ENCODE data around the gene SYT15B.
"Not testable (repeated sequence)": the region's sequence is repeated elsewhere in the genome, so short reads cannot be mapped to it uniquely, and the experiment has no call there.

- TF ChIP-seq, protein P1, sequence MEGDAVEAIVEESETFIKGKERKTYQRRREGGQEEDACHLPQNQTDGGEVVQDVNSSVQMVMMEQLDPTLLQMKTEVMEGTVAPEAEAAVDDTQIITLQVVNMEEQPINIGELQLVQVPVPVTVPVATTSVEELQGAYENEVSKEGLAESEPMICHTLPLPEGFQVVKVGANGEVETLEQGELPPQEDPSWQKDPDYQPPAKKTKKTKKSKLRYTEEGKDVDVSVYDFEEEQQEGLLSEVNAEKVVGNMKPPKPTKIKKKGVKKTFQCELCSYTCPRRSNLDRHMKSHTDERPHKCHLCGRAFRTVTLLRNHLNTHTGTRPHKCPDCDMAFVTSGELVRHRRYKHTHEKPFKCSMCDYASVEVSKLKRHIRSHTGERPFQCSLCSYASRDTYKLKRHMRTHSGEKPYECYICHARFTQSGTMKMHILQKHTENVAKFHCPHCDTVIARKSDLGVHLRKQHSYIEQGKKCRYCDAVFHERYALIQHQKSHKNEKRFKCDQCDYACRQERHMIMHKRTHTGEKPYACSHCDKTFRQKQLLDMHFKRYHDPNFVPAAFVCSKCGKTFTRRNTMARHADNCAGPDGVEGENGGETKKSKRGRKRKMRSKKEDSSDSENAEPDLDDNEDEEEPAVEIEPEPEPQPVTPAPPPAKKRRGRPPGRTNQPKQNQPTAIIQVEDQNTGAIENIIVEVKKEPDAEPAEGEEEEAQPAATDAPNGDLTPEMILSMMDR (conservative IDR thresholded peaks at IDR 0.05) = not testable (repeated sequence)
- not testable (repeated sequence) for TF ChIP-seq EZH2 (IDR thresholded peaks at IDR 0.05; ENCODE audit: low read depth)
These were observed 478 bp downstream of the SYT15B start for GRCh38 chr10:47762674-47763553.
